ENCODE results near the gene IL1RN.

Gene IL1RN

GRCh38 chr2:113104054-113104611 is 23.3 kb upstream of the IL1RN start:
- no peak for DNase-seq (ENCODE audit: low spot score)

GRCh38 chr2:113105047-113105785 is 22.2 kb upstream of the IL1RN start:
- no peak for DNase-seq (ENCODE audit: low spot score)

GRCh38 chr2:113111121-113111520 is 16.3 kb upstream of the IL1RN start:
- no peak for DNase-seq (ENCODE audit: low spot score)

- no peak for DNase-seq (ENCODE audit: low spot score)
These were observed 15.5 kb upstream of the IL1RN start for GRCh38 chr2:113111823-113112287.

- no peak for DNase-seq (ENCODE audit: low spot score)
These were observed 15.0 kb upstream of the IL1RN start for GRCh38 chr2:113112441-113112840.

- DNase-seq (ENCODE audit: low spot score) = no peak
These were observed 14.5 kb upstream of the IL1RN start for GRCh38 chr2:113112871-113113270.

GRCh38 chr2:113113807-113114206 is 13.6 kb upstream of the IL1RN start:
- no peak for DNase-seq (ENCODE audit: low spot score)

- no peak for DNase-seq (ENCODE audit: low spot score)
These were observed 13.0 kb upstream of the IL1RN start for GRCh38 chr2:113114224-113114945.

- no peak for DNase-seq (ENCODE audit: low spot score)
These were observed 12.4 kb upstream of the IL1RN start for GRCh38 chr2:113114996-113115395.

GRCh38 chr2:113116100-113116958 is 11.1 kb upstream of the IL1RN start:
- no peak for DNase-seq (ENCODE audit: low spot score)

GRCh38 chr2:113117541-113118262 is 9.7 kb upstream of the IL1RN start:
- DNase-seq (ENCODE audit: low spot score) = no peak

- DNase-seq (ENCODE audit: low spot score) = no peak
These were observed 9.1 kb upstream of the IL1RN start for GRCh38 chr2:113118263-113118657.

GRCh38 chr2:113119111-113119510 is 8.3 kb upstream of the IL1RN start:
- DNase-seq (ENCODE audit: low spot score) = no peak

- no peak for DNase-seq (ENCODE audit: low spot score)
These were observed 6.5 kb upstream of the IL1RN start for GRCh38 chr2:113120861-113121260.

- DNase-seq (ENCODE audit: low spot score) = no peak
These were observed 5.0 kb upstream of the IL1RN start for GRCh38 chr2:113122364-113122763.

- DNase-seq (ENCODE audit: low spot score) = no peak
These were observed 3.7 kb upstream of the IL1RN start for GRCh38 chr2:113123726-113124125.

- DNase-seq (ENCODE audit: low spot score) = peak; percentile 25
These were observed 3.0 kb upstream of the IL1RN start for GRCh38 chr2:113124181-113124961.

GRCh38 chr2:113124984-113125855 is 2.2 kb upstream of the IL1RN start:
- no peak for DNase-seq (ENCODE audit: low spot score)

GRCh38 chr2:113127646-113128570 is 510 bp downstream of the IL1RN start:
- no peak for DNase-seq (ENCODE audit: low spot score)

Measured in globus pallidus (tissue), 1 donor.